Esophagus muscularis mucosa (tissue), 4 donors: ENCODE results near the gene COIL. TPM values are rescaled to one million over a fixed set of nuclear protein-coding genes. Genes with fewer than 3 reads are reported as not detected.

Experiments used
- DNase-seq: peaks from one replicate; pipeline ENCODE4 v3.0.0-alpha.2; 2017; ENCODE audit errors: extremely low spot score
- H3K27ac ChIP-seq, 4 donors: fragments of 200-600 bp; sonication (generic); replicated peaks in 1 of 4; 1 replicate in 3 of 4; 2 replicates in 1 of 4; pipeline ENCODE4 v1.5.1; 2016 to 2019; ENCODE audit warnings: mild to moderate bottlenecking in 1 of 4
- H3K27me3 ChIP-seq, 4 donors: fragments of 200-600 bp; sonication (generic); one replicate each; pipeline versions ENCODE4 v1.5.1 to v1.6.0; 2016 to 2019
- H3K36me3 ChIP-seq, 4 donors: fragments of 200-600 bp; sonication (generic); one replicate each; pipeline ENCODE4 v1.5.1; 2016 to 2019
- H3K4me1 ChIP-seq, 4 donors: fragments of 200-600 bp; sonication (generic); one replicate each; pipeline ENCODE4 v1.5.1; 2016 to 2019
- H3K4me3 ChIP-seq, 4 donors: fragments of 200-600 bp; sonication (generic); 1 replicate in 2 of 4; 2 replicates in 2 of 4; pipeline ENCODE4 v1.5.1; 2016 to 2019; ENCODE audit warnings: mild to moderate bottlenecking in 4 of 4, moderate library complexity in 1 of 4
- H3K9me3 ChIP-seq, 4 donors: fragments of 200-600 bp; sonication (generic); 1 replicate in 3 of 4; 2 replicates in 1 of 4; pipeline ENCODE4 v1.5.1; 2016 to 2019
- CTCF ChIP-seq, 3 experiments: fragments of 200-600 bp in 2 of 3; fragments of 450-650 bp in 1 of 3; sonication (generic) in 2 of 3; IDR thresholded peaks; one replicate each; pipeline ENCODE4 v1.5.1; 2017 to 2019; ENCODE audit warnings: antibody characterized with exemption in 3 of 3, mild to moderate bottlenecking in 2 of 3, moderate library complexity in 1 of 3
- EP300 ChIP-seq: sonication (generic); formaldehyde crosslinking; IDR thresholded peaks from one replicate; pipeline ENCODE4 v1.6.1; 2017; ENCODE audit warnings: antibody characterized with exemption
- POLR2A ChIP-seq: fragments of 450-650 bp; IDR thresholded peaks from one replicate; pipeline ENCODE4 v1.6.1; 2017; ENCODE audit warnings: antibody characterized with exemption, moderate library complexity, mild to moderate bottlenecking, low read depth
- POLR2AphosphoS5 ChIP-seq, 2 donors: sonication (generic); formaldehyde crosslinking; IDR thresholded peaks; one replicate each; pipeline ENCODE4 v1.6.1; 2017; ENCODE audit warnings: antibody characterized with exemption in 2 of 2
- WGBS: methylation state at CpG from one replicate; pipeline ENCODE4 v1.1.5; 2018; 5-methylcytosine and 5-hydroxymethylcytosine counted together
- intact Hi-C: fragments of 100-400 bp; cut with DNase I; formaldehyde crosslinking; loops from one replicate; pipeline ENCODE4 v1.15.1; 2023
- total RNA-seq, 4 donors: library from RNA; depleted of rRNA; stranded (reverse); fragments of >200 nt; gene quantifications; one replicate each; pipeline versions ENCODE4 v1.1.0 to v1.2.1, GENCODE V29; 2016

Gene COIL
- total RNA-seq, 4 donors from 2014 or later: 9.9 to 13.3 (median 11.4) TPM

GRCh38 chr17:56919717-56920116 lies 41.1 kb downstream of the COIL start:
- Histone ChIP-seq H3K4me3 (no peak overlapping the region), H3K36me3 (no peaks in the 10 kb centered on the region), H3K27ac (no peak overlapping the region), H3K9me3 (no peaks in the 10 kb centered on the region), H3K4me1 (peaks cover 16 to 18% (median 17%) of the 10 kb centered on the region in 4 donors), H3K27me3 (no peaks in the 10 kb centered on the region)
- intact Hi-C loops: no loop called here
- no peak for TF ChIP-seq POLR2A
- no peak for TF ChIP-seq POLR2AphosphoS5 (IDR thresholded peaks at IDR 0.05)
- TF ChIP-seq EP300: no peak
- no peak for DNase-seq
- 84% methylated on average over 1 of the region's 1 CpG for WGBS

- H3K36me3 ChIP-seq: no peaks in the 10 kb centered on the region
- TF ChIP-seq CTCF (IDR thresholded peaks at IDR 0.05) (no peak), EP300 (no peak), POLR2AphosphoS5 (IDR thresholded peaks at IDR 0.05) (no peak), POLR2A (no peak)
- no peaks in the 10 kb centered on the region for H3K9me3 ChIP-seq
- no peak overlapping the region for H3K27ac ChIP-seq
- no peak overlapping the region for H3K4me3 ChIP-seq
- no peaks in the 10 kb centered on the region for H3K27me3 ChIP-seq
- DNase-seq: no peak
- intact Hi-C loops: no loop called here
- H3K4me1 ChIP-seq: peaks cover 17 to 19% (median 18%) of the 10 kb centered on the region in 4 donors
- 75% methylated on average over 3 of the region's 3 CpGs for WGBS
Measured at GRCh38 chr17:56918916-56919315, 41.9 kb downstream of the COIL start.

- intact Hi-C loops: no loop called here
- Histone ChIP-seq H3K27me3 (no peaks in the 10 kb centered on the region), H3K27ac (no peak overlapping the region), H3K9me3 (no peaks in the 10 kb centered on the region), H3K4me1 (peaks cover 19 to 26% (median 25%) of the 10 kb centered on the region in 4 donors), H3K36me3 (no peaks in the 10 kb centered on the region), H3K4me3 (no peak overlapping the region)
- TF ChIP-seq CTCF (IDR thresholded peaks at IDR 0.05): no peak
- TF ChIP-seq POLR2A: no peak
- TF ChIP-seq EP300: no peak
- no peak for TF ChIP-seq POLR2AphosphoS5 (IDR thresholded peaks at IDR 0.05)
- 88% methylated on average over 4 of the region's 4 CpGs for WGBS
- no peak for DNase-seq
Measured at GRCh38 chr17:56917559-56918296, 43.1 kb downstream of the COIL start.

GRCh38 chr17:56914581-56915273 lies 46.1 kb downstream of the COIL start:
- Histone ChIP-seq H3K27ac (peak overlapping the region; percentile 83 to 93 (median 88)), H3K4me3 (peak overlapping the region; percentile 74 to 97 (median 82)), H3K36me3 (no peaks in the 10 kb centered on the region), H3K27me3 (no peaks in the 10 kb centered on the region), H3K4me1 (peaks cover 37 to 56% (median 54%) of the 10 kb centered on the region in 4 donors), H3K9me3 (no peaks in the 10 kb centered on the region)
- TF ChIP-seq POLR2A: no peak
- TF ChIP-seq EP300: no peak
- TF ChIP-seq POLR2AphosphoS5 (IDR thresholded peaks at IDR 0.05): no peak
- TF ChIP-seq CTCF (IDR thresholded peaks at IDR 0.05): no peak
- 9% methylated on average over 14 of the region's 14 CpGs for WGBS
- intact Hi-C loops: loop anchor here (5.0 kb wide), 1 partner anchor 77 kb away; no protein-coding TSS in a partner anchor
- no peak for DNase-seq

GRCh38 chr17:56913867-56914580 lies 46.8 kb downstream of the COIL start, which contains the start of gene TRIM25:
Gene TRIM25 (minus strand): TSS chr17:56914049. CDS start chr17:56913988, 61 bp downstream.
- TF ChIP-seq CTCF (IDR thresholded peaks at IDR 0.05) (no peak), EP300 (no peak), POLR2AphosphoS5 (IDR thresholded peaks at IDR 0.05) (peak; percentile 92 to 98), POLR2A (peak; percentile 97)
- H3K27ac ChIP-seq: peak within 1 kb of the TSS; percentile 83 to 93 (median 88)
- no peaks in the 10 kb centered on the region for H3K9me3 ChIP-seq
- 0% methylated on average over 11 of the region's 58 CpGs for WGBS
- H3K4me1 ChIP-seq: peaks cover 44 to 63% (median 60%) of the 10 kb centered on the region in 4 donors
- H3K4me3 ChIP-seq: peak within 1 kb of the TSS; percentile 74 to 97 (median 82)
- H3K36me3 ChIP-seq: peaks cover 0 to 2% (median under 1%) of the 10 kb centered on the region in 4 donors
- intact Hi-C loops: loop anchor here (5.0 kb wide), 1 partner anchor 77 kb away; no protein-coding TSS in a partner anchor
- no peaks in the 10 kb centered on the region for H3K27me3 ChIP-seq
- DNase-seq: peak; percentile 98
